ENCODE measurements around the gene TIMM22. TPM values are rescaled to one million over a fixed set of nuclear protein-coding genes. Genes with fewer than 3 reads are reported as not detected.

TIMM22 gene
- total and polyA plus RNA-seq, 2 of the 13 experiments (the other 11 are each of a cell fraction or from before 2014, with no cell fraction given): 6.2 to 15.5 TPM

DNA sequence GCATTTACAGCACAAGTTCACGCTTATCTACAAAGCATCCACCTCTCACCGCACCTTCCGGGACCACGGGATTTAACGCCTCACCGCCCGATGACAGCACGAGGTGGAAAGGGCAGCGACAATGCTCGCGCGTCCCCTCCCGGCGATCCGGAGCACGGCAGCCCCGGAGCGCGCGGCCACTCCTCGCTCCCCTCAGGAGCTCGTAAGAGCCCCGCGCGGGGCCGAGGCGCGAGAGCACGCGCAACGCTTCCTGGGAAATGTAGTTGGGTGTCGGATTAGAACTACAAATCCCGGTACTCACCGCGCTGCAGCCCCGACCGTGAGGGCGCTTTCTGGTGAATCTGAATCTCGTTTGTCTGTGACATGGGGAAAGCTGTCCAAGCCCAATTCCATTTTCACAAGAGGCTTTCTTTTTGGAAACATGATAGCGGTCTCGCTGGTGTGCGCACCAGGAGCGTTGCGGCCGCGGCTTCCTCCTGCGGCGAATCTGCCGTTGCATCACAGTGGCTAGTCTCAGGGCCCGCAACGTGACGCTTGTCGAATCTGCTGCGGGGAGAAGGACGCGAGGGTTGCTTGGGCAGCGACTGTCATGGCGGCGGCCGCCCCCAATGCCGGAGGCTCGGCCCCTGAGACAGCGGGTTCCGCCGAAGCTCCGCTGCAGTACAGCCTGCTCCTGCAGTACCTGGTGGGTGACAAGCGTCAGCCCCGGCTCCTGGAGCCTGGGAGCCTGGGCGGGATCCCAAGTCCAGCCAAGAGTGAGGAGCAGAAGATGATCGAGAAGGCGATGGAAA lies at the start of gene TIMM22 (continued):
- TF ChIP-seq MLLT10 (CRISPR knock-in tag; IDR thresholded peaks at IDR 0.05) (no peak), ZNF614 (CRISPR knock-in tag; IDR thresholded peaks at IDR 0.05; ENCODE audit: borderline replicate concordance) (peak; percentile 30; the same call in 1 of the 2 replicates), TOE1 (CRISPR knock-in tag; IDR thresholded peaks at IDR 0.05) (peak; percentile 88; the same call in 1 of the 2 replicates), RBM22 (optimal IDR thresholded peaks at IDR 0.05; ENCODE audit: low read length) (no peak), EED (CRISPR knock-in tag; IDR thresholded peaks at IDR 0.05) (no peak), ZSCAN25 (CRISPR knock-in tag; IDR thresholded peaks at IDR 0.05) (peak; percentile 70; the same call in 1 of the 2 replicates), TGIF2 (CRISPR knock-in tag; IDR thresholded peaks at IDR 0.05) (peak; percentile 92), NR2C2 (CRISPR knock-in tag; IDR thresholded peaks at IDR 0.05; ENCODE audit: borderline replicate concordance) (peak; percentile 78), ZNF879 (CRISPR knock-in tag; IDR thresholded peaks at IDR 0.05) (0 out of 2 replicates have a peak, but pooled peaks have one; percentile 65), JARID2 (CRISPR knock-in tag; IDR thresholded peaks at IDR 0.05; ENCODE audit: insufficient replicate concordance) (peak; percentile 26), ZNF12 (CRISPR knock-in tag; IDR thresholded peaks at IDR 0.05) (0 out of 2 replicates have a peak, but pooled peaks have one; percentile 29), PRMT3 (CRISPR knock-in tag; IDR thresholded peaks at IDR 0.05; ENCODE audit: borderline replicate concordance, low read depth) (peak; percentile 91), FOXA3 (CRISPR knock-in tag; IDR thresholded peaks at IDR 0.05) (peak; percentile 60), SOX5 (CRISPR knock-in tag; IDR thresholded peaks at IDR 0.05; ENCODE audit: borderline replicate concordance) (peak; percentile 62), SIN3B (IDR thresholded peaks at IDR 0.05; ENCODE audit: low read length) (peak; percentile 98), KAT8 (CRISPR knock-in tag; IDR thresholded peaks at IDR 0.05) (peak; percentile 95), ZSCAN9 (CRISPR knock-in tag; IDR thresholded peaks at IDR 0.05; ENCODE audit: borderline replicate concordance) (0 out of 2 replicates have a peak, but pooled peaks have one; percentile 63)
- TF ChIP-seq, protein P1, sequence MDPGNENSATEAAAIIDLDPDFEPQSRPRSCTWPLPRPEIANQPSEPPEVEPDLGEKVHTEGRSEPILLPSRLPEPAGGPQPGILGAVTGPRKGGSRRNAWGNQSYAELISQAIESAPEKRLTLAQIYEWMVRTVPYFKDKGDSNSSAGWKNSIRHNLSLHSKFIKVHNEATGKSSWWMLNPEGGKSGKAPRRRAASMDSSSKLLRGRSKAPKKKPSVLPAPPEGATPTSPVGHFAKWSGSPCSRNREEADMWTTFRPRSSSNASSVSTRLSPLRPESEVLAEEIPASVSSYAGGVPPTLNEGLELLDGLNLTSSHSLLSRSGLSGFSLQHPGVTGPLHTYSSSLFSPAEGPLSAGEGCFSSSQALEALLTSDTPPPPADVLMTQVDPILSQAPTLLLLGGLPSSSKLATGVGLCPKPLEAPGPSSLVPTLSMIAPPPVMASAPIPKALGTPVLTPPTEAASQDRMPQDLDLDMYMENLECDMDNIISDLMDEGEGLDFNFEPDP (CRISPR knock-in tag; conservative IDR thresholded peaks at IDR 0.05): no peak
- TF ChIP-seq, protein P2, sequence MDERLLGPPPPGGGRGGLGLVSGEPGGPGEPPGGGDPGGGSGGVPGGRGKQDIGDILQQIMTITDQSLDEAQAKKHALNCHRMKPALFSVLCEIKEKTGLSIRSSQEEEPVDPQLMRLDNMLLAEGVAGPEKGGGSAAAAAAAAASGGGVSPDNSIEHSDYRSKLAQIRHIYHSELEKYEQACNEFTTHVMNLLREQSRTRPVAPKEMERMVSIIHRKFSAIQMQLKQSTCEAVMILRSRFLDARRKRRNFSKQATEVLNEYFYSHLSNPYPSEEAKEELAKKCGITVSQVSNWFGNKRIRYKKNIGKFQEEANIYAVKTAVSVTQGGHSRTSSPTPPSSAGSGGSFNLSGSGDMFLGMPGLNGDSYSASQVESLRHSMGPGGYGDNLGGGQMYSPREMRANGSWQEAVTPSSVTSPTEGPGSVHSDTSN (CRISPR knock-in tag; IDR thresholded peaks at IDR 0.05): no peak
- TF ChIP-seq, protein P3, sequence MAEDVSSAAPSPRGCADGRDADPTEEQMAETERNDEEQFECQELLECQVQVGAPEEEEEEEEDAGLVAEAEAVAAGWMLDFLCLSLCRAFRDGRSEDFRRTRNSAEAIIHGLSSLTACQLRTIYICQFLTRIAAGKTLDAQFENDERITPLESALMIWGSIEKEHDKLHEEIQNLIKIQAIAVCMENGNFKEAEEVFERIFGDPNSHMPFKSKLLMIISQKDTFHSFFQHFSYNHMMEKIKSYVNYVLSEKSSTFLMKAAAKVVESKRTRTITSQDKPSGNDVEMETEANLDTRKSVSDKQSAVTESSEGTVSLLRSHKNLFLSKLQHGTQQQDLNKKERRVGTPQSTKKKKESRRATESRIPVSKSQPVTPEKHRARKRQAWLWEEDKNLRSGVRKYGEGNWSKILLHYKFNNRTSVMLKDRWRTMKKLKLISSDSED (CRISPR knock-in tag; IDR thresholded peaks at IDR 0.05): no peak
- TF ChIP-seq, protein P4, sequence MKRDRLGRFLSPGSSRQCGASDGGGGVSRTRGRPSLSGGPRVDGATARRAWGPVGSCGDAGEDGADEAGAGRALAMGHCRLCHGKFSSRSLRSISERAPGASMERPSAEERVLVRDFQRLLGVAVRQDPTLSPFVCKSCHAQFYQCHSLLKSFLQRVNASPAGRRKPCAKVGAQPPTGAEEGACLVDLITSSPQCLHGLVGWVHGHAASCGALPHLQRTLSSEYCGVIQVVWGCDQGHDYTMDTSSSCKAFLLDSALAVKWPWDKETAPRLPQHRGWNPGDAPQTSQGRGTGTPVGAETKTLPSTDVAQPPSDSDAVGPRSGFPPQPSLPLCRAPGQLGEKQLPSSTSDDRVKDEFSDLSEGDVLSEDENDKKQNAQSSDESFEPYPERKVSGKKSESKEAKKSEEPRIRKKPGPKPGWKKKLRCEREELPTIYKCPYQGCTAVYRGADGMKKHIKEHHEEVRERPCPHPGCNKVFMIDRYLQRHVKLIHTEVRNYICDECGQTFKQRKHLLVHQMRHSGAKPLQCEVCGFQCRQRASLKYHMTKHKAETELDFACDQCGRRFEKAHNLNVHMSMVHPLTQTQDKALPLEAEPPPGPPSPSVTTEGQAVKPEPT (CRISPR knock-in tag; IDR thresholded peaks at IDR 0.05; ENCODE audit: low read depth): peak; percentile 49; the same call in 1 of the 2 replicates
- TF ChIP-seq, protein P5, sequence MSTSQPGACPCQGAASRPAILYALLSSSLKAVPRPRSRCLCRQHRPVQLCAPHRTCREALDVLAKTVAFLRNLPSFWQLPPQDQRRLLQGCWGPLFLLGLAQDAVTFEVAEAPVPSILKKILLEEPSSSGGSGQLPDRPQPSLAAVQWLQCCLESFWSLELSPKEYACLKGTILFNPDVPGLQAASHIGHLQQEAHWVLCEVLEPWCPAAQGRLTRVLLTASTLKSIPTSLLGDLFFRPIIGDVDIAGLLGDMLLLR (CRISPR knock-in tag; IDR thresholded peaks at IDR 0.05): peak; percentile 66; the same call in 1 of the 2 replicates
- TF ChIP-seq, protein P6, sequence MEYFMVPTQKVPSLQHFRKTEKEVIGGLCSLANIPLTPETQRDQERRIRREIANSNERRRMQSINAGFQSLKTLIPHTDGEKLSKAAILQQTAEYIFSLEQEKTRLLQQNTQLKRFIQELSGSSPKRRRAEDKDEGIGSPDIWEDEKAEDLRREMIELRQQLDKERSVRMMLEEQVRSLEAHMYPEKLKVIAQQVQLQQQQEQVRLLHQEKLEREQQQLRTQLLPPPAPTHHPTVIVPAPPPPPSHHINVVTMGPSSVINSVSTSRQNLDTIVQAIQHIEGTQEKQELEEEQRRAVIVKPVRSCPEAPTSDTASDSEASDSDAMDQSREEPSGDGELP (IDR thresholded peaks at IDR 0.05; ENCODE audit: borderline replicate concordance, low read depth): peak; percentile 39; the same call in 1 of the 2 replicates
